ENCODE results near the gene PLEKHA7.

The PLEKHA7 gene

DNA sequence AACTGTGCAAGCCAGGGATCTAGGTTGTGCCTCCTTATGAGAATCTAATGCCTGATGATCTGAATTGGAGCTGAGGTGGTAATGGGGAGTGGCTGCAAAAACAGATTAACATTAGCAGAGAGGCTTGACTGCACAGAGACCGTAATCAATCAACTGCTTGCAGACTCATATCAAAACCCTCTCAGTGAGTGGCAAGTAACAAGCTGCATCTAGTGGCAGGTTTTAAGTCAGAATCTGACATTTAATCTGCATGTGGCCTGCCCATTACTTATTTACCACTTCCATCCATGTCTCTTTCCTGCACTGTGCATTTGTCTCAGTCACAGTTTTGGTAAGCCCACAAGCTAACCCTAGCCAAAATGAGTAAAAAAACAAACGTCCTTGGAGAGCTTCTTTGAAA is 264.5 kb downstream of the PLEKHA7 start:
- TF ChIP-seq ZNF274 (IDR thresholded peaks at IDR 0.05; ENCODE audit: low read depth, low read length) = no peak
- H3K4me3 ChIP-seq (ENCODE audit: low read length) = no peak overlapping the region

DNA sequence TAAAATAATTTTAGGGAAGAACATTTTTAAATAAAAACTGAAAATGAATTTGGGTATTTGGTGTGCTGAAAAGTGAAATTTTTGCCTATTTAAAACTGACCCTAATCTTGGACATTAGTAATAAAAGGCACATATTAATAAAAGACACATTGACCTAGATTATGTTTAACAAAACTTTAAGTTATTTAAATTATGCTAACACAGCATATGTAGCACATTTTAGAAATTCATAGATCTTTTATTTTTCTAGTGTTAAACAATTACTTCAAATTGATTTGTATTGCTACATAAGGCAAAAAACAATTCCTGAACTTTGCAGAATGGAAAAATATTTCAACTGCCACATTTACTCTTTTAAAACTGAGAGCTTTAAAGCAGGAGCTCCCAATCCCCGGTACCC is 265.1 kb downstream of the PLEKHA7 start:
- no peak overlapping the region for H3K4me3 ChIP-seq (ENCODE audit: low read length)
- no peak for TF ChIP-seq ZNF274 (IDR thresholded peaks at IDR 0.05; ENCODE audit: low read depth, low read length)

DNA sequence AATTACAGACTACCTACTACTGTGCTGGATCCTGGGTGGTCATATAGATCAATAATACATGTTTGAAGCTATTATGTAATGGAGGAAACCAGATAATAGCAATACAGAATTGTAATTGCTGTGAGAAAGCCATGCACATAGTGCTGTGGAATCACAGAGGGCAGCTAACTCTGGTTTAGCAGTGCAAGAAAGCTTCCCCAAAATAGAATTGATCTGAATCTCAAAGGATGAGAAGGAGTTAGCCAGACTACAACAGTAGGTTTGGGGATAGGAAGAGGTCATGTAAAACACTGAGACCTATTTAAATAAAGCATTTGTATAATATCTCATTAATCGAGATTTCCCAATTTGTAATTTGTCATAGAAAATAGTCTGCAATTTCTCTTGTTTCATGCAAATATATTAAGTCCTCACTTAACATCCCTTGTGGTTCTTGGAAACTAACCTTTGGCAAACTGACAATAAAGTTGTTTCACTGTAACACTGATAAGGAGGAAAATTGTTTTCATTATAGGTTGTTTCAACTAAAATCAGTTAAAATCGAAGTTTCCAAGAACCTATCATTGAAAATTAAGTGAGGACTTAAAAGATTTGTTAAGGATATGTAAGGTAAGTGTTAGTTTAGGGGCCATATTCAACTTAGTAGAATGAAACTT is 268.1 kb downstream of the PLEKHA7 start:
- H3K4me3 ChIP-seq (ENCODE audit: low read length) = no peak overlapping the region
- TF ChIP-seq ZNF274 (IDR thresholded peaks at IDR 0.05; ENCODE audit: low read depth, low read length) = no peak

- no peak for TF ChIP-seq ZNF274 (IDR thresholded peaks at IDR 0.05; ENCODE audit: low read depth, low read length)
- no peak overlapping the region for H3K4me3 ChIP-seq (ENCODE audit: low read length)
These were observed 270.0 kb downstream of the PLEKHA7 start for GRCh38 chr11:16744128-16744725.

GRCh38 chr11:16743478-16743877 is 270.7 kb downstream of the PLEKHA7 start:
- no peak for TF ChIP-seq ZNF274 (IDR thresholded peaks at IDR 0.05; ENCODE audit: low read depth, low read length)
- no peak overlapping the region for H3K4me3 ChIP-seq (ENCODE audit: low read length)

- H3K4me3 ChIP-seq (ENCODE audit: low read length) = no peak overlapping the region; the same call in 1 of the 2 replicates
- TF ChIP-seq ZNF274 (IDR thresholded peaks at IDR 0.05; ENCODE audit: low read depth, low read length) = no peak
These were observed 272.7 kb downstream of the PLEKHA7 start for GRCh38 chr11:16741473-16741872.

- no peak for TF ChIP-seq ZNF274 (IDR thresholded peaks at IDR 0.05; ENCODE audit: low read depth, low read length)
- H3K4me3 ChIP-seq (ENCODE audit: low read length) = peak overlapping the region; percentile 100
These were observed 275.0 kb downstream of the PLEKHA7 start for GRCh38 chr11:16738947-16739815.

DNA sequence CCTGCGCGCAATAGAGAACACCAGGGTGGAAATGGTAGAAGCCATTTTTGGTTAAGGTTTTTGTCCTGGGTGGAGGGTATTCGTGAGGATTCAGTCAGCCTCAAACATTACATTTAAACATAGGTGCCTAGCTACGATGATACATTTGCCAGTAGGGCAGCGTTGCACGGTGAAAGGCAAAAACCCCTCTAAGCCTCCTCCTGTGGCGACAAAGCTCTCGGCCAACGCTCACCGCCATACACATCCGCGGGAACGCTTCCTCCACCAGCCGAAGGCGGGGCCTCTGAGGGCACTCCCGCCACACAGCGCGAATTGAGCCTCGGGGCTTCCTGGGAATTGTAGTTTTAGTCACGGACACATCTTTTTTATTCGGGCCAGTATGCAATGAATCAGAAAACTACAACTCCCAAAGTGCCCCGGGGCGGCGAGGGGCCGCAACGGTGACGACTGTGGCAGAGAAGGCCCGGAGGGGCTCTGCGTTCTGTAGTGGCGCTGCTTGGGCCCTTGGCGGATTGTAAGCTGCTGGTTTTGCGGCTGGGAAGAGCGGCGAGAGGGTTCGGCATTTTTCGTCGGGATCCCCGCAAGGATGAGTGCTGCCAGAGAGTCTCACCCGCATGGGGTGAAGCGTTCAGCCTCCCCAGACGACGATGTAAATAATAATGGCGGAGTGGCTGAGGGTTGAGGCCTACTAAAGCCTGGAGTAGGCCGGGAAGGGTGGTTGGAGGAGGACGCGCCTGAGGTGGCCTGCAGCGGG is 275.8 kb downstream of the PLEKHA7 start, which contains the start of gene C11orf58:
C11orf58 (plus strand) TSS at position 455 of the 754 bp plus-strand sequence; CDS start at position 587, 132 bp downstream.
- no peak for TF ChIP-seq ZNF274 (IDR thresholded peaks at IDR 0.05; ENCODE audit: low read depth, low read length)
- H3K4me3 ChIP-seq (ENCODE audit: low read length) = peak within 1 kb of the TSS; percentile 100

- TF ChIP-seq ZNF274 (IDR thresholded peaks at IDR 0.05; ENCODE audit: low read depth, low read length) = no peak
- H3K4me3 ChIP-seq (ENCODE audit: low read length) = peak overlapping the region; percentile 100
These were observed 276.4 kb downstream of the PLEKHA7 start for GRCh38 chr11:16737818-16738192.
